WERI-Rb-1 (cell line): ENCODE data around the gene FLCN.

ENCODE experiments used
- DNase-seq: peaks from one replicate; pipeline ENCODE4 v3.0.0-alpha.2; 2020
- H3K27ac ChIP-seq: fragments of 250-450 bp; sonication (Bioruptor Pico); 2 replicates; pipeline ENCODE4 v1.5.1; 2020; ENCODE audit warnings: mild to moderate bottlenecking, moderate library complexity
- H3K27me3 ChIP-seq: fragments of 250-450 bp; sonication (Bioruptor Pico); 2 replicates; pipeline ENCODE4 v1.5.1; 2021; ENCODE audit warnings: mild to moderate bottlenecking, low read depth, moderate library complexity; ENCODE audit not compliant: insufficient read depth, severe bottlenecking
- H3K36me3 ChIP-seq: fragments of 250-450 bp; sonication (Bioruptor Pico); 2 replicates; pipeline ENCODE4 v1.5.1; 2020; ENCODE audit warnings: mild to moderate bottlenecking, moderate library complexity
- H3K4me3 ChIP-seq: 2 replicates; pipeline ENCODE4 v1.5.1; 2011; ENCODE audit warnings: low read depth, mild to moderate bottlenecking, control low read depth, low read length
- H3K9me3 ChIP-seq: fragments of 250-450 bp; sonication (Bioruptor Pico); 2 replicates; pipeline ENCODE4 v1.5.1; 2021; ENCODE audit warnings: mild to moderate bottlenecking, moderate library complexity; ENCODE audit not compliant: severe bottlenecking
- CTCF ChIP-seq: IDR thresholded peaks from 2 replicates; pipeline ENCODE4 v1.5.1; 2011; ENCODE audit warnings: low read depth, mild to moderate bottlenecking, control low read depth, inconsistent platforms, low read length

FLCN gene

GRCh38 chr17:17217995-17218394, 19.0 kb downstream of the FLCN start:
- H3K27me3 ChIP-seq, result no peaks in the 10 kb centered on the region
- H3K9me3 ChIP-seq, result no peaks in the 10 kb centered on the region
- DNase-seq, result no peak
- H3K36me3 ChIP-seq, result peaks cover 82% of the 10 kb centered on the region
- no peak for TF ChIP-seq CTCF
- H3K4me3 ChIP-seq, result no peak overlapping the region
- H3K27ac ChIP-seq, result no peak overlapping the region

- no peak overlapping the region for H3K27ac ChIP-seq
- no peak overlapping the region for H3K4me3 ChIP-seq
- peak; percentile 23; the same call in 1 of the 2 replicates for TF ChIP-seq CTCF
- no peaks in the 10 kb centered on the region for H3K9me3 ChIP-seq
- peaks cover 85% of the 10 kb centered on the region for H3K36me3 ChIP-seq
- DNase-seq, result no peak
- no peaks in the 10 kb centered on the region for H3K27me3 ChIP-seq
These were observed 20.2 kb downstream of the FLCN start for GRCh38 chr17:17216776-17217175.

GRCh38 chr17:17216236-17216635, 20.7 kb downstream of the FLCN start:
- TF ChIP-seq CTCF, result no peak
- no peaks in the 10 kb centered on the region for H3K9me3 ChIP-seq
- H3K36me3 ChIP-seq, result peaks cover 81% of the 10 kb centered on the region
- DNase-seq, result no peak
- no peak overlapping the region for H3K27ac ChIP-seq
- H3K27me3 ChIP-seq, result no peaks in the 10 kb centered on the region
- H3K4me3 ChIP-seq, result no peak overlapping the region

GRCh38 chr17:17215575-17215974, 21.4 kb downstream of the FLCN start:
- H3K27ac ChIP-seq, result no peak overlapping the region
- H3K4me3 ChIP-seq, result no peak overlapping the region
- no peaks in the 10 kb centered on the region for H3K27me3 ChIP-seq
- H3K36me3 ChIP-seq, result peaks cover 74% of the 10 kb centered on the region
- H3K9me3 ChIP-seq, result no peaks in the 10 kb centered on the region
- DNase-seq, result no peak
- no peak for TF ChIP-seq CTCF

GRCh38 chr17:17214646-17215436, 22.1 kb downstream of the FLCN start:
- Histone ChIP-seq H3K36me3 (peaks cover 67% of the 10 kb centered on the region), H3K27ac (no peak overlapping the region), H3K9me3 (no peaks in the 10 kb centered on the region), H3K27me3 (no peaks in the 10 kb centered on the region), H3K4me3 (no peak overlapping the region)
- no peak for TF ChIP-seq CTCF
- no peak for DNase-seq

GRCh38 chr17:17213775-17214174, 23.2 kb downstream of the FLCN start:
- DNase-seq, result no peak
- H3K9me3 ChIP-seq, result no peaks in the 10 kb centered on the region
- no peak overlapping the region for H3K4me3 ChIP-seq
- no peak overlapping the region for H3K27ac ChIP-seq
- no peaks in the 10 kb centered on the region for H3K27me3 ChIP-seq
- TF ChIP-seq CTCF, result no peak
- peaks cover 63% of the 10 kb centered on the region for H3K36me3 ChIP-seq
